Measurements from ENCODE around the gene EFNB1. TPM values are rescaled to one million over a fixed set of nuclear protein-coding genes. Genes with fewer than 3 reads are reported as not detected.
A peak's percentile ranks its signal among the peaks of the same experiment; 100 is the strongest.

Gene EFNB1
- total RNA-seq, 4 donors from 2014 or later: 54.1 to 85.3 (median 69.0) TPM

GRCh38 chrX:68842351-68842750, 13.5 kb downstream of the EFNB1 start:
- peak overlapping the region; percentile 82 to 86 (median 84) for H3K27ac ChIP-seq
- WGBS, 2 donors (ENCODE audit: low coverage in 1 of 2): 68% methylated on average over 2 of the region's 2 CpGs; no CpG with 5 or more reads in 1 of the 2 donors
- no peak overlapping the region for H3K4me3 ChIP-seq
- DNase-seq: peak; percentile 69
- peaks cover 5 to 46% (median 20%) of the 10 kb centered on the region in 4 donors for H3K4me1 ChIP-seq
- peak in 1 of 3 donors; percentile 16 for TF ChIP-seq POLR2AphosphoS5 (IDR thresholded peaks at IDR 0.05)
- no peak for TF ChIP-seq POLR2A (IDR thresholded peaks at IDR 0.05)
- no peak for TF ChIP-seq EP300 (IDR thresholded peaks at IDR 0.05; ENCODE audit: low read depth)
- TF ChIP-seq, protein P1, sequence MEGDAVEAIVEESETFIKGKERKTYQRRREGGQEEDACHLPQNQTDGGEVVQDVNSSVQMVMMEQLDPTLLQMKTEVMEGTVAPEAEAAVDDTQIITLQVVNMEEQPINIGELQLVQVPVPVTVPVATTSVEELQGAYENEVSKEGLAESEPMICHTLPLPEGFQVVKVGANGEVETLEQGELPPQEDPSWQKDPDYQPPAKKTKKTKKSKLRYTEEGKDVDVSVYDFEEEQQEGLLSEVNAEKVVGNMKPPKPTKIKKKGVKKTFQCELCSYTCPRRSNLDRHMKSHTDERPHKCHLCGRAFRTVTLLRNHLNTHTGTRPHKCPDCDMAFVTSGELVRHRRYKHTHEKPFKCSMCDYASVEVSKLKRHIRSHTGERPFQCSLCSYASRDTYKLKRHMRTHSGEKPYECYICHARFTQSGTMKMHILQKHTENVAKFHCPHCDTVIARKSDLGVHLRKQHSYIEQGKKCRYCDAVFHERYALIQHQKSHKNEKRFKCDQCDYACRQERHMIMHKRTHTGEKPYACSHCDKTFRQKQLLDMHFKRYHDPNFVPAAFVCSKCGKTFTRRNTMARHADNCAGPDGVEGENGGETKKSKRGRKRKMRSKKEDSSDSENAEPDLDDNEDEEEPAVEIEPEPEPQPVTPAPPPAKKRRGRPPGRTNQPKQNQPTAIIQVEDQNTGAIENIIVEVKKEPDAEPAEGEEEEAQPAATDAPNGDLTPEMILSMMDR (IDR thresholded peaks at IDR 0.05): peak in 1 of 5 experiments; percentile 41
- H3K9me3 ChIP-seq: no peaks in the 10 kb centered on the region
- no peaks in the 10 kb centered on the region for H3K27me3 ChIP-seq
- in situ Hi-C loops (cut with MboI; ENCODE audit: low pct_ligation_motif_present in 1 of 4, low pct_unique_long_range_greater_than_20kb in 1 of 4, low sequenced_read_pairs in 3 of 4) (no loop called here), intact Hi-C loops (cut with DNase I; ENCODE audit: low total_unique reads) (no loop called here)
- H3K36me3 ChIP-seq: no peaks in the 10 kb centered on the region

DNA sequence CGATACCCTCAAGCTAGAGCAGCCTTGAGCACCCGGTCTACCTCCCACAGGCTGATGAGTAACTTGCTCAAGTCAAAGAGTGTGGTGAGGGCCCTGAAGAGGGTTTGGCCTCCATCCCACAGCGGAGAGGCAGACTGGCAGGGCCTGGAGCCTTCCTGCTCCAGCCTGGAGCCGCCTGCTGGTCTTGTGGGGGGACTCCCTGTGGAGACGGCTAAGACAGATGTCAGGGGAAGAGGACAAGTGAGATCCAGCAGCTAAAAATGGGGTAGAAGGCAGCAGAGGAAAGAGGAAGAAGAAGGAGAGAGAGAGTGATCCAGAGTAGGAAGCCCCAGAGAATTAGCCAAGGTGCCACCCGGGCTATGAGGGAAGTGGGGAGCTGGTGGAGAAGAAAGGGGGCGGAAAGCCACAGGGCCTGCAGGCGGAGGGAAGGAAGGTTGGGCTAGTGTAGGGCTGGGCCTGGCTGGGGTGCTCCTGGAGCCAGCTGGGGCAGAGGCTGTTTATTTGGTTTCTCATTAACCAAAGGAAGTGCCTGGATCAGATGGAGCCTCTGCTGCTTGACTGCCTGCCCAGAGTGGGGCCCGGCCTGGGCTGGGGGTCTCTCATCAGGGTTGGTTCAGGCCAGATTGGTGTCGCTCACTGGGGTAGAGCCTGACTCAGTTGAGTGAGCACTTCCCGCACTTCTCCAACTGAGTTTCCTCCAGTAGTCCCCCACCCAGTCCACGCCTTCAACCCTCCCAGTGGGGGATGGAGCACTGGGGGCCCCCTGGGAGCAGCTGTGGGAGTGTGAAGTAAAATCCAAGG, 14.2 kb downstream of the EFNB1 start:
- TF ChIP-seq POLR2A (IDR thresholded peaks at IDR 0.05) (no peak), POLR2AphosphoS5 (IDR thresholded peaks at IDR 0.05) (no peak), EP300 (IDR thresholded peaks at IDR 0.05; ENCODE audit: low read depth) (no peak)
- TF ChIP-seq, protein P1 (IDR thresholded peaks at IDR 0.05): no peak
- intact Hi-C loops (cut with DNase I; ENCODE audit: low total_unique reads) (no loop called here), in situ Hi-C loops (cut with MboI; ENCODE audit: low pct_ligation_motif_present in 1 of 4, low pct_unique_long_range_greater_than_20kb in 1 of 4, low sequenced_read_pairs in 3 of 4) (no loop called here)
- H3K27ac ChIP-seq: peak overlapping the region; percentile 82 to 86 (median 84)
- H3K36me3 ChIP-seq: no peaks in the 10 kb centered on the region
- H3K9me3 ChIP-seq: no peaks in the 10 kb centered on the region
- no peaks in the 10 kb centered on the region for H3K27me3 ChIP-seq
- H3K4me1 ChIP-seq: peaks cover 5 to 46% (median 20%) of the 10 kb centered on the region in 4 donors
- WGBS, 2 donors (ENCODE audit: low coverage in 1 of 2): 55% methylated on average over 12 of the region's 12 CpGs; no CpG with 5 or more reads in 1 of the 2 donors
- H3K4me3 ChIP-seq: no peak overlapping the region
- DNase-seq: peak; percentile 51

DNA sequence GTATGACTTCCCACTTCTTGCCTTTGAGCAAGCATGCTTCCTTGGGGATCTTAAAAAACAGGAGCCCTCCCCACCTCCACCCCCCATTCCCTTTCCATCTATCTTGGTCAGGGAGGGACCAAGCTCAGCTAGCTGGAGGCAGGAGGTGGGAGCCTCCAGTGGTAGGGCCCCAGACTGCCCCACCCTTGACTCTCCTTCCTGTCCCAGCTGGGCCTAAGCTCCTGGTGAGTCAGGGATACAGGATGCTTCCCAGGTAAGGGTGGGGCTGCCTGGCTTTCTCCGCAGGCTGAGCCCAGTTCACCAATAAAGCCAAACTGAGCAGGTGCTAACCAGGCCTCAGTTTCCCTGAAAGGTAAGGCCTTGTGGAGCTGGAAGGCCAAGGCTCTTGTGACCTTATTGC, 15.2 kb downstream of the EFNB1 start:
- H3K4me1 ChIP-seq: peaks cover 5 to 42% (median 20%) of the 10 kb centered on the region in 4 donors
- no CpG with 5 or more reads among the region's 1 CpG for WGBS, 2 donors (ENCODE audit: low coverage in 1 of 2)
- no peaks in the 10 kb centered on the region for H3K9me3 ChIP-seq
- H3K27me3 ChIP-seq: no peaks in the 10 kb centered on the region
- no peak overlapping the region for H3K4me3 ChIP-seq
- no peak for DNase-seq
- no peaks in the 10 kb centered on the region for H3K36me3 ChIP-seq
- H3K27ac ChIP-seq: peak overlapping the region; percentile 34 to 86 (median 83)
- TF ChIP-seq EP300 (IDR thresholded peaks at IDR 0.05; ENCODE audit: low read depth) (no peak), POLR2A (IDR thresholded peaks at IDR 0.05) (no peak), POLR2AphosphoS5 (IDR thresholded peaks at IDR 0.05) (no peak)
- TF ChIP-seq, protein P1 (IDR thresholded peaks at IDR 0.05): no peak
- in situ Hi-C loops (cut with MboI; ENCODE audit: low pct_ligation_motif_present in 1 of 4, low pct_unique_long_range_greater_than_20kb in 1 of 4, low sequenced_read_pairs in 3 of 4): no loop called here
- intact Hi-C loops (cut with DNase I; ENCODE audit: low total_unique reads): no loop called here

- Histone ChIP-seq H3K4me1 (peaks cover 5 to 41% (median 21%) of the 10 kb centered on the region in 4 donors), H3K27me3 (no peaks in the 10 kb centered on the region), H3K27ac (peak overlapping the region in 2 of 4 donors; percentile 34 to 86), H3K36me3 (no peaks in the 10 kb centered on the region), H3K9me3 (no peaks in the 10 kb centered on the region), H3K4me3 (no peak overlapping the region)
- intact Hi-C loops (cut with DNase I; ENCODE audit: low total_unique reads): no loop called here
- TF ChIP-seq POLR2A (IDR thresholded peaks at IDR 0.05): no peak
- TF ChIP-seq, protein P1 (IDR thresholded peaks at IDR 0.05): no peak
- WGBS, 2 donors (ENCODE audit: low coverage in 1 of 2): 68% methylated on average over 5 of the region's 5 CpGs; no CpG with 5 or more reads in 1 of the 2 donors
- DNase-seq: no peak
- in situ Hi-C loops (cut with MboI; ENCODE audit: low pct_ligation_motif_present in 1 of 4, low pct_unique_long_range_greater_than_20kb in 1 of 4, low sequenced_read_pairs in 3 of 4): no loop called here
These were observed 15.8 kb downstream of the EFNB1 start for GRCh38 chrX:68844581-68844980.
